GM19193 (cell line): ENCODE data around the gene PTPRN2.

Experiments
- POLR2A ChIP-seq: IDR thresholded peaks from 4 replicates; pipeline ENCODE4 v1.6.1; 2011; ENCODE audit not compliant: insufficient read depth, insufficient read length; ENCODE audit errors: extremely low read depth

Gene PTPRN2

DNA sequence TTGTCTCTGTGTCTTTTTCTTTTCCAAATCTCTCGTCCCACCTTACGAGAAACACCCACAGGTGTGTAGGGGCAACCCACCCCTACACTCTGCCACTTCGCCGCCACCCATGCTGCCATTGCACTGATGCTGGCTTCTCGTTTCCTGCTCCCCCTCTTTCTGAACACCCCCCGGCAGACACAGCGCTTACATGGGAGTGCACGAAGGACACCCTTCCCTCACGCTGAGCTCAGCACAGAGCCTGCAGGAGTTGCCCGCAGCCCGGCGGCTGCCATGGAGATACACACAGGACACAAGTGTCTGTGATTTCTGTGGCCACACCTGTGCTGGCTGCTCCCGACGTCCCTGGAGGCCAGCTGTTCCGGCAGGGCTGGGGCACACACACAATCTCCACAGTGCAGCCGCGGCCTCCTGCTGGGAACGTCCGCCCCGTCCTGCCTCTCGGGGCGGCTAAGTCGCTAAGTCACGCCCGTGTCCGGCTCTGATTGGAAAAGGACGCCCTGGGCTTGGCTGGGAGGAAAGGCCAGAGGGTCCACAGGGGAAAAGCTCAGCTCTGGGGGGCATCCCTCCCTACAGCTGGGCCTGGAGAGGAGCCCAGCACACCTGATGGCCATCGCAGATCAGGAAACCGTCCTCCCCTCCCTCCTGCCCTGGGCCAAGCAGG, 349.8 kb downstream of the PTPRN2 start:
- TF ChIP-seq POLR2A = no peak

DNA sequence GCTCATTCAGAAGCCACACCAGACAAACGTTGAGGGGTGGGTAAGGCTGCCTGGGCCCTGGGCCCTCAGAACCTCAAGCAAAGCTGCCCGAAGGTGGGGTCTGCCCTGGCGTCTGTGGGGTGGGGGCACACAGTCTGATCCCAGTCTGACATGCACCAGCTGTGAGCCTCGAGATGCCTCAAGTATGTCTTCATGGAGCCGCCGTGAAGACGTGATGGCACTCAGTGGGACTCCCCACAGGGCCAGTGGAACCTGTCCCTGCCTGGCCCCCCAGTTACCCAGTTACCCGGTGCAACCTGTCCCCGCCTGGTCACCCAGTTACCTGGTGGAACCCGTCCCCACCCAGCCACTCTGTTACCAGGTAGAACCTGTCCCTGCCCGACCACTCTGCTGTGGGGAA, 351.2 kb downstream of the PTPRN2 start:
- TF ChIP-seq POLR2A = no peak

DNA sequence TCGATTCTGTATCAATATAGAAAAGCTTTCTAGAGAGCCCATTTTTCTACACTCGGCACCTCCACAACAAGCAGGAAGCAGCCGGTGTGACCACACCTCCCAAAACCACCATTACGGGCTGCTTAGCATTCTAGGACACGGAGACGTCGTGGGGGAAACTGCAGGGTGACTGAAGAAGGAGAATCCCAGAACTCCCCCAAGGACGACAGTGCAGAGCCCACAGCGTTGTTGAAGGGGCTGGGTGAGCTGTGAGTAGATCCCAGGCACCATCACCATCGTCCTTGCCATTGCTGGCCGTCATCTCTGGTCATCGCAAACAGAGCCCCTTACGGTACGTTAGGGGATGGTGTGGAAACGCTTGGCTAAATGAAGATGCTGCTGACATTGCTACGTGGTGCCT, 351.8 kb downstream of the PTPRN2 start:
- no peak for TF ChIP-seq POLR2A

DNA sequence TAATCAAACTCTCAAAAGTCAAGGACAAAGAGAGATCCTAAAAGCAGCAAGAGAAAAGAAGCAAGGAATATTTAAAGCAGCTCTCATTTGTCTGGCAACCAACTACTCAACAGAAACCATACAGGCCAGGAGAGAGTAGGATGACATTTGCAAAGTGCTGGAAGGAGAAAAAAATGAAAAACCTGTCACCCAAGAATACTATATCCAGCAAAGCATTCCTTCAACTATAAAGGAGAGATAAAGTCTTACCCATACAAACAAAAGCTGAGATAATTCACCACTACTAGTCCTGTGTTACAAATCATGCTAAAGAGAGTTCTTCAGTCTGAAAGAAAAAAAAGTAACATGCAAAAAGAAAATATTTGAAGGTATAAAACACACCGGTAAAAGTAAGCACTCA, 357.7 kb downstream of the PTPRN2 start:
- TF ChIP-seq POLR2A = no peak

DNA sequence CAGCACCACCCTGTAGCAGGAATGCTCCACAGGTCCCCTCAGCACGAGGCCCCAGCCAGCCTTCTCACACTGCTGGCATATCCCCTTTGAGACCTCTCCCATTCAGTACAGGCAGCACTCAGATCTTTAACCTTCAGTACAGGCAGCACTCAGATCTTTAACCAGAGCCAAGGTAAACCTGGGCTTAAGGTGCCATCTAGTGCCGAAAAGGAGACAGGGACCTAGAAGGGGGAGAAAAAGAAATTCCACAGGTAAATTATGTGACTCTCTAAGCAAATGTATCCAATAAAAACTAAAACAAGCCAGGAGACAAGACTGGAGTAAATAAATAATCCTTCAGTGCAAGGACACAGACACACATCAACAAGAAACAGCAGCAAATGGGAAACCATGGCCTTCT, 358.6 kb downstream of the PTPRN2 start:
- TF ChIP-seq POLR2A = no peak

DNA sequence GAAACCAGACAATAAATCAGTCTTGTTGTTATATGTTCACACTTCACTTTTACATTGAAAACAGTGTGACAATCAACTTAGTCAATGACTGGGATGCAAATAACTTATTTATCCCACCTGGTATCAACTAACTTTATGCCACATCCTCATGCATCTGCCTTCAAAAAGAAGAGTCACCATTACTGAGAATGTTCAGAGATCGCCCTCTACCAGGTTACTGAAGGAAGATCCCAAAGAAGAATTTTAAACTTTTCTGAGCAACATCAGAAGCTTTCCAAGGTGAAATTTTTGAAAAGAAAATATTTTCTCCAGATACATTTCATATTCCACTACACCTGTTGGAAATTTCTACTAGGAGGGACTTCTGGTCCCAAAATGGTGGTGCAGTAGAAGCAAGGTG, 359.5 kb downstream of the PTPRN2 start:
- no peak for TF ChIP-seq POLR2A

DNA sequence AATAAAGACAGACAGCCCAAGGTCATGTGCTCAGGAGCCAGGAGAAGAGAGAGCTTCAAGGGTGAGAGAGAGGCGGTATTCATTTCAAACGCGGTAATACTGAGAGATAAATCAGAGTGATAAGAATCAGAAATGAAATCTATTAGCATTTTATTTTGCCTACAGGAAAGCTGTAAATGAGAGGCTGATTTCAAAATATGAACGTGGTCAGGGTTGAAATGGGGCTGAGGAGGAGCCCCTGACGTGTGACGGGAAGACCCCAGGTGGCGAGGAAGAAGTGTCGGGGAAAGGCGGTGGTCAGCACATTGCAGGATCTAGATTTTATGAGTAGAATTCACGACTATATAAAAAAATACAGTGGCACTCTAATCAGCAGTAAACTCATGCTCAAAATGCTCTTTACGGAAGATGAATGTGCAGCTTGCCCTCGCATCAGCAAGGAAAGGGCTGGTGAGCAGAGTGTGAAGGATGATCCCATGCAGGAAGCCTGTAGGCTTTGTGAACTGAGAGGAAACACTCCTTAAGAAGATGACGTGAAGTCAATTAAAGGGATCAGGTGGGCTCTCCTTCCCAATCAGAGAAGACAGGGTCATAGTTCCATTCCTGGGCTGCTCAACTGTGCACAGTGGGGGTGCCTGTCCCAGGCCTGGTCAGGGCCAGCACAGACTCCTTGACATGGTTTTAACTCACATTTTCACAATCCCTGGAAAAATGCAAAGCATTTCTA, 360.2 kb downstream of the PTPRN2 start:
- TF ChIP-seq POLR2A = no peak

DNA sequence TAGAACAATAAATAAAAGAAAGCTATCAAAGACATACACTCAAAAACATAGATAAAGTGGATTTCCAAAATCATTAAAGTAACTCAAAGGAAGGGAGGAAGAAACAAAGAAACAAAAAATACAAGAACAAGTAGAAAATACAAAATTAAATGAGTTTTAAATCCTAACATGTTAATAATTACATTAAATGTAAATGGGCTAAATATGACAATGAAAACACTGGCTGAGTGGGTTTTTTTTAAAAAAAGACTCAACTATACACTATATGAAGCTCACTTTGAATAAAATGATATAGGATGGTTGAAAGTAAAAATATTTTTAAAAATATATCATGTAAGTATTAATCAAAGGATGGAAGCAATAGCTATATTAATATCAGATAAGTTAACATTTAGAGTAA, 371.4 kb downstream of the PTPRN2 start:
- TF ChIP-seq POLR2A = no peak

DNA sequence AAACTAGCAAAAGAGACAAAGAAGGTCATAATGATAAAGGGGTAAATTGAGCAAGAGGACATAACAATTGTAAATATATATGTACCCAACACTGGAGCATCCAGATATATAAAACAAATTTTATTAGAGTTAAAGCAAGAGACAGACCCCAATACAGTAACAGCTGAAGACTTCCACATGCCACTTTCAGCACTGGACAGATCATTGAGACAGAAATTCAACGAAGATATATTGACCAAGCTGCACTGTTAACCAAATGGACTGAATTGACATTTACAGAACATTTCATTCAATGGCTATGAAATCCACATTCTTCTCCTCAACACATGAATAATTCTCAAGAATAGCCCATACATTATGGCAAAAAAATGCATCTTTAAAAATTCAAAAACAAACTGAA, 378.2 kb downstream of the PTPRN2 start:
- TF ChIP-seq POLR2A = no peak

DNA sequence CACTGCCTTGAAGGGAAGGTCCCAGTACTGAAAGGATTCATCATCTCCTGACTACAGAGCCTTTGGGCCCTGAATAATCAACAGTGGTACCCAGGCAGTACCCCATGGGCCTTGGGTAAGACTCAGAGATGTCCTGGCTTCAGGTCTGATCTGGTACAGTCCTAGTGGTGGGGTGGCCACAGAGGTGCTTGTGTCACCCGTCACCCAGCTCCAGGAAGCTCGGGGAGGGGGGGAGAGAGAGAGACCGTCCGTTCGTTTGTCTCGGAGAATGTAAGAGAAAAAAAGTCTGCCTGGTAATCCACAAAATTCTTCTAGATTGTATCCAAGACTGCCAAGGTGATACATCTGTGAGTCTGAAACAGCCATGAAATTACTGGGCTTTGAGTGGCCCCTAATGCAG, 381.3 kb downstream of the PTPRN2 start:
- no peak for TF ChIP-seq POLR2A

DNA sequence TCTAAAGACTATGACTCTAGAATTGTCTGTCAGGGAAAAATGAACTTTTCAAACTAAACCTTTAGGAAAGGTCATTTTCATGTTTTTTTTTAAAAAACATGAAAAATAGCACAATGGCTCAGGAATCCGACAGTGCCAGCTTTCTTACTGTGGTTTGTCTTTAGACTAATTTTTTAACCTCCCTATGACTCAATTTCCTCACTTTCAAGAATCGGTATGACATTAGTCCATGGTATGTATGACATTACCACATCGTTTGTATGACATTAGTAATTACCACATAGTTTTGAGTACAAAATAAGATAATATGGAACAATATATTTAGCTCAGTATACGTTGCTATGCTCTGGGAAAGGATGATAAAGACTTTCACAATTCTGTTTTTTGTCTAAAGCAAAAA, 383.2 kb downstream of the PTPRN2 start:
- TF ChIP-seq POLR2A = no peak

DNA sequence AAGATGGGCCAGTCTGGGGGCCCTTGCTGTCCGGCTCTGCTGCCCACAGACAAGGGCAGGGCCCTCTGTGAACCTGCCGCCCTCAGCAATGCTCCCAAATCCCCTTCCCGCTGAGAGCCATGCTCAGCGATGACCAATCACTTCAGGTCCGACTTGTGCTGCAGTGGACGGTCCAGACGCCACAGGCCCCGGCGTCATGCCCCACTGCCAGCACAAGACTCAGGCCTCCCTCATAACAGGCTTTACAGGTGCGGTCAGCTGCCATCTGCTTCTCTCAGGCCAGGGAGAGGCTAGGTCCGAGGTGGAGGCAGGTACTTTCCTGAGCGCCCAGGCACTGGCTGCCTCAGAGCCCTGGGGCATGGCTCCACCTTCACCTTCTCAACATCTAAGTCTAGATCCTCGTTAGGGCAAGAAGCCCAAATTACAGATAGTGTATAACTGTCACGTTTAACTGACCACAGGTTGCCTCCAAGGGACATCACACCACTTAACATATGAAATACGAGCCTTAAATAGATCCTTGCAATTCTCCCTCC, 393.2 kb downstream of the PTPRN2 start:
- TF ChIP-seq POLR2A = no peak

DNA sequence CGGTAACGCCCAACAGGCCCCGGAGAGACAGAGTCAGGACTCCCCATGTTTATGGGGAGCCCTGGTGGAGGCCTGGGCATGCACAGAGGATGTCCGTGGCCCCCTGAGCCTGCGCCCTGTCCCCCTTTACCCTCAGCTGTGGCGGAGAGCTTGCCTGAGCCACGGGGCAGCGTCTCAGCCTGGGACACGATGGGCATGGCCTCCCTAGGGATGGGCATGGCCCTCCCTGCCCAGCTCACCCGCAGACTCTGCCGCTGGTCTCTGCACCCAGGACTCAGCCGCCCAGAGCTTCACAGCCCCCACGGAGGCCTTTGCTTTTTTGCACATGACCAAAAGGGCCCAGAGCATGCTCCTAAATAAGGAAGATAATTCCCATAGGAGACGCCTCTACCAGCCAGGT, 394.2 kb downstream of the PTPRN2 start:
- TF ChIP-seq POLR2A = no peak

DNA sequence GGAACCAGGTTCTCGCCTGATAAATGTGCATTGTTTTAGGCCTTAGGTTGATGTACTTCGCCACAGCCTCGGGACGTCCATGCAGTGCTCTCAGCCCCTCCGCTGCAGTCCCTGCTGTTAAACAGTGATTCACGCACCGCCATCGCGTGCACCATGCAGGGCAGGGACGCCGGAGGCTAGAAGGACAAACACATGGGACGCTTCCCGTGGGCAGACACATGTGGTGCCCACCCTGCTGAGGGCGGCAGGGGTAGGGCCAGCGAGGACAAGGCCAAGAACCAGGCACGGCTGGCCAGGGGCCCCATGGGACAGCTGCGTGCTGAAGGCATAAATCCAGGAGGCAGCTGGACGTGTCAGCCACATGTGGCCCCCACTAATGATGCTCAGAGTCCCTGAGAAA, 394.7 kb downstream of the PTPRN2 start:
- no peak for TF ChIP-seq POLR2A

DNA sequence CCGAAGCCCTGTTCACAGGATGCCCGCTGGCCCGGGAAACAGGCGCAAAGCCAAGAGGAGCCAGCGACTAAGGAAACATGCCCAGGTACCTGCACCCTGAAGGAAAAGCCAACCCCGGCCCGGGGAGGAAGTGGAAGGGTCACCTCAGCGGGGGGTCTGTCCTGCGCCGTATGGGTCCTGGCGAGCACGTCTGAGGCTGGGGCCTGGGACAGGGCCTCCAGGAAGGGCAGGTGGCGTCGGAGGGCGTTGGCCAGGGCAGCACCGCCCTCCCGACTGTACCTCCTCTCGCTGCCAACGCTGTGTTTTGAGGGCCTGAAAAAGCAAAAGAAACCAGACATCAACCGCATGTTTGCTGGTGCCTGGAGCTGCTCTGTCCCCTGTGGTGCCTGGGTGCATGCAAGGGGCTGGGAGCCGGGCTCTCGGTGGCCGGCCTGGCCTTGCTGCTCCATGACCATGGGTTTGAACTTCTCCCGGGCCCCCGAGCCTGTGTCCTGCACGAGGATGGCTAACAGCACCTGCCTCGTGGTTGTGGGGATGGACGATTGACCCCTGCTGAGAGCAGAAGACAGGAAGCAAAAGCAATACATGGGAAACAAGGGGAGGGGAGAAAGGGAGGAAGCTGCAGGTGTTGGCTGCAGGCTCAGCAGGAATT, 395.3 kb downstream of the PTPRN2 start:
- TF ChIP-seq POLR2A = no peak

DNA sequence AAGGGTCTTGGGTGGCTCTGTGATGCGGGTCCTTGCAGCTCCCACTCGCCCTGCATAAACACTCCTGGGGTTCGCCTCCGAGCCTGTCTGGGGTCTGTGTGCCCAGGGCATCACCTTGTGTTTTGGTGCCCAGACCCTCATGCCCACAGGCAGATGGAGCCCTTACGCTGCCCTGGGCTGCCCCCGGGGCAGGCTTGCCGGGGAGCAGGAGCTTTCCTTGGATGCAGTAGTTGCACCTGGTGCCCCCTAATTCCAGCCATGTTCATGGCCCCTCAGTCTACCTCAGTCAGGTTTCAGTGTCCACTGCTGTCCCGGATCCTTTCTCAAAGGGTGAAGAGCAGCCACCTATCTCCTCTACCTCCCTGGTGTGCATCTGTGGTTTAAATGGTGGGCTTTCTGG, 396.0 kb downstream of the PTPRN2 start:
- no peak for TF ChIP-seq POLR2A

DNA sequence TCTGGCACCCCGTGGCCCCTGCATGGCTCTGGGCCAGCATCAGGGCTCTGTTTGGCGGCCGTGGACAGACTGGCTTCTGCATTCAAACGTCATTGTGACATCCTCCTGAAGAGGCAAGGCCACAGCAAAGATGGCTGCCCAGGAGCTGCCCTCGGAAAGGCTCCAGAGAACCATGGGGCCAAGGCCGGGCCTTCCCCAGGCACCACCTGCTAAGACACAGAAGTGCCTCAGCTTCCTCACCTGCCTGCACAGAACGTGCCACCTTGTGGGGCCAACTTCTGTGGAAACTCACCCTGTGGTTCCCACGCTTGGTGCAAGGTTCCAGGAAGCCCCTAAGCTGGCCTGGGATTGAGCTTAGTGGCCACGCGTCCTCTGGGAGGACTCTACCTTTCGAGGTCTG, 396.9 kb downstream of the PTPRN2 start:
- no peak for TF ChIP-seq POLR2A

DNA sequence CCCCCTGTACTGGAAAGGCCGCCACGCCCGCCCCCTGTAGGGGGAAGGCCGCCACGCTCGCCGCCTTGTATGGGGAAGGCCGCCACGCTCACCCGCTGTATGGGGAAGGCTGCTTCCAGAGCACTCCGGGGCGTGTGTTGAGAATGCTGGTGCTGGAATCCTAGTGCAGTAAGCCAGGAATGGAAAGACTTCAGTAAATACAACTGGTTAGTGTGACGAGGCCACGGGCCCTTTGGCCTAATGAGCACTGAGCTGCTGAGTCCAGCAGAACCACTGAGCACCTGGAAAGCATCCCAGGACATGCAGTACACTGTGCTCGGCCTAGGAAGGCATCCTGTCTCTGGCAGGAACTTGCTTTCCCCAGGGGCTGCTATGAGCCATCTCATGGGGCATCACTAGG, 398.9 kb downstream of the PTPRN2 start:
- TF ChIP-seq POLR2A = no peak
